HG03457 (cell line): ENCODE data around the gene CCSER1.

ENCODE experiments used
- ATAC-seq: cut with Tn5 transposase; IDR thresholded peaks from one replicate; pipeline ENCODE4 v1.9.1; 2021; ENCODE audit warnings: moderate number of reproducible peaks; ENCODE audit not compliant: unreplicated experiment

CCSER1 gene

DNA sequence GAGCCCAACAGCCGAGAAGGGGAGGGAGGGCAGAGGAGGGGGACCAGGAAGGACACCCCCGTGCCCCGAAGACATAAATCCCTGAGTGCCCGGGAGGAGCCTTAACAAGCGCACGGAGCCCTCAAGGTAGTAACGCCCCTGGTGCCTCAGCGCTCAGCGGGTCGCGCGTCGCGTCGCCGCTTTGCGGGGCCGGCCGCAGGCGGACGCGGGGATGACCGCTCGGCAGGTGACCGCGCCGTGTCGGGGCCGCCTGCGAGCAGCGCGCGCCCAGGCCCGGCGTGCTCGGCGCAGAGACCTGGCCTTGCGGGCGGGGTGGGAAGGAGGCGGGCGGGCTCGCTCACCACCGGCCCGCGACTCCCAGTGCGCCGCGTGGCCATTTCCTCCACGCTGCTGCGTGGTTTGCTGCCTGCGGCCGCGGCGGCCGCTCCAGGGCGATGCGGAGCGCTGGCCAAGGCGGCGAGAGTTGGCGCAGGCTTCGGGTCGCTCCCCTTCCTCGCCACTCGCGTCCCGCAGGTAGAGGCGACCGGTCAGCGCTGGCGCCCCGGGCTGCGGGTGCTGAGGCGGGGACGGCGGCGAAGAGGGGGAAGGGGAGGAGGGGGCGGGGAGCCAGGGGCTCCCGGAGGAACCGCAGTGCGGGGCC, 632 bp downstream of the CCSER1 start:
- ATAC-seq, result peak; percentile 10

DNA sequence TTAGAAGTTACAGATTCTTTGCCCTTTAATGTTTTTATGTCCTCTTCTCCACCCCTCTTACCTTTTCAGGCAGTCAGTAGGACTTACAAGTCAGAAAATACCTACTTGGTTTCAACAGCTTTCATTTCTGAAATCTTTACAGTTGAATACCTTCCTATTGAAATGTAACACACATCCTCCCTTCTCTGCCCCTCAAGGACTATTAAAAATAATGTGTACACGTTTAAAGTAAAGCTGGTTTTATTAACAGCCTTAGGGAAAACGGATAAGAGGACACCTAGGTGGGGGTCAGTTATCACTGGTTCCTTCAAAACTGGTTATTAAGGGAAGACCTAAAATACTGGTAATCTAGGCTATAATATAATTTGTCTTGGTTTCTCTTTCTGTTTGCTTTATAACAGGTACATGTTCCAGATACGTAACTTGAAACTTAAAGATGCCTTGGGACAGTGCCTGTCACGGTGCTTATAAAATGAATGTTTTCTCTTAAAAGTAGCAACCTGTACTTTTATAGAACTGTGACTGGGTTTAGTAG, 1.8 kb downstream of the CCSER1 start:
- no peak for ATAC-seq

DNA sequence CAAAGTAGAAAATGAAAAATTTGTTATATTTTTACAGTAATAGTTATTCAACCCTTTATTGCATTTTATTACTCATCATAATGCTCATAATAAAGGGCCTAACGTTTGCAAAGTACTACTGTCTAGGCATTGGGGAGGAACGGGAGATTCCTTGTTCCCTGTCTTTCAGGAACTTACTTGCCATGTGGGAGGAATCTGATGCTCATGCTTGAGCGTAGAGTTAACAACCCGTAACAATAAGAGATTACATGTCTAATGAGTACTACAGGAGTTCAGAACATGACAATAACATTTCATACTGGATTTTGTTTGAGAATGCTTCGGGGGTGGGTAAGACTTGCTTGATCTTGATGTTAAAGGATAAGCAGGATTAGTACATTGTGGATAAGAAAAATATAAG, 2.9 kb downstream of the CCSER1 start:
- no peak for ATAC-seq

DNA sequence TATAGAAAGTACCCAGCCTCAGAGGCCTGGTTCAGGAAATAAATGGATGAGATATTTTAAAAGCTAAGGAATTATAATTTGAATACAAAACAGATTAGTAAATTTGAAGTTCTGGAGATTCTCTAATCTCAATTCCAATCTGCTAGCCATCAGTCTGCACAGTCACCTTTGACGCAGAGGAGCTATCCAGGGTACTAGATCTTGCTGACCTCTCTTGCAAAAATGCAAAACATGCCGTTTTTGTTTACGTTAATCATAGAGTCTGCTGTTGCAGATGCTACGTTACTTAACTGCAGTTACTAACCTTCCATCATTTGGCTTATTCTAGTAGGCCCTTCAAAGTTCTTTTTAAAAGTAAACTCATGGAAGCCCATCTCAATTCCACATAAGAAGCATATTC, 10.4 kb downstream of the CCSER1 start:
- ATAC-seq, result no peak

DNA sequence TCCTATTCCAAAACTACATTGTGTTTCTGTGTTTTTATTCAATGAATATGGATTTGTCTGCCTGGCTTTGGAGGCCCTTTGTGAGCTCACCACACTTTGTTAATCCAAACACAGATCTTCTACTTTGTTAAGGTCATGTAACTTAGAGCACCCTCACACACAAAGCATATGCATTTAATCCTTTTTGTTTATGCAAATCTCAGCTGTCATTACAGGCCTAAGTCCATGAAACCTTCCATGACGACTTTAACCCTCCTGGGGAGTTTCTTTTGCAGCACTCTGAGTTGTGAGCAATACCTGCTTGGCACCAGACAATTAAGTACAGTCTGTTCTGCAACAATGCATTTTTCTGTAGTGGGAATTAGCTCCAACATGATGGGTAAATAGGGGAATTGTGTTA, 14.9 kb downstream of the CCSER1 start:
- no peak for ATAC-seq

DNA sequence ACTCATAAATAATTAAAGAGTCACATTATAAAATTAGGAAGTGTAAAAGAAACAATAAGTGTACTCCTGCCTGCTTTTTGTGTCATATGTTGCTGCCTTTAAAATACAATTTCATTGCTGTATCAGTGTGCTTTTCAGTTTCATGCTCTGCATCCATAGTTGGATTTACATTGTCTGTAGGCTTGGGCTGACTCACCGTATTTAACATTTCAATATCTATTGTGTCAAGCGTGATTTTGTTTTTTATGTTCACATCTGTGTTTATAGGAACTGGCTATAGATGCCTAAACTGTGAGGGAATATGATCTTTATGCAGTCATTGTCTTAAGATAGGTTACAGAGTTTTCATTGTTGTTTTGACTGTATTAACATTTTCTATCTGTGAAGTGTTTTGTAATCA, 18.1 kb downstream of the CCSER1 start:
- no peak for ATAC-seq

DNA sequence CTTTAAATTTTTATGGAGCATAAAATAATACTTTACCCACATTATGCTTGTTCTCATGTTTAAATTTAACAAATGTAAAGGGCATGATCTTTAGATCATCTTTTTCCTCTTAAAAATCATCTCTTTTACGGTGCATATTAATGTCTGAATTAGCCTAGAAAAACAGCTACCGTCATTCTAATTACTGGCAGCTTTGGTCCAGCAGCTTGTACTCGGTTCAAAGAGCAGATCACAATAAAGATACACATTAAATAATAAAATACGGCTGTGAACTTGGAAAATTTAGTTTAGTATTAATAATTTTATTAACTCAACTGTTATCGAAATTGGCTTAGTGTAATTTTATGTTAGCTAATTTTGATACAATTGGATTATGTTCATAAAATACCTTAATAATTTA, 19.1 kb downstream of the CCSER1 start:
- no peak for ATAC-seq

DNA sequence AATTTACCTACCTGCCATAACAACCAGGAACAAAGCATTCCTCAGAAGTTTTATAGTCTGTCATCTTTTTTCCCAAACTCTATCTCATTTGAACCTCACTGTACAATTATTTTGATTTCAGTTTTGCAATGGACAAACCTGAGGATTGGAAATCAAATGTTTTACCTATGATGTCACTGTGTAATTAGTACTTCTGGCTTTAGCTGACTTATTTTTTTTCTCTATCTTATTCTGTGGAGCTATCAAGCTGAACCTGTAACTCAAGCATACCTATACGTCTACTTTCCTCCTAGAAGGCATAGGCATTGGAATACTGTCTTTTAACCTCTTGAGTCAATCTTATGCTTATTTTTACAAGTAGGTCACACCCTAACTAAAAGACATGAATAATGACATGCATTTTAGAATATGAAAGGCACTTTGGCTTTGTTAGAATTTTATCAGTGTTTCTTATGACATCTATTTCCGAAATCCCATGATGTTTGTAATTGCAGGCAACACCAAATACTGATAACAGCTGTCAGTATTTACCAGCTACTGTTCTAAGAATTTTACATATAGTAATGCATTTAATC, 21.5 kb downstream of the CCSER1 start:
- ATAC-seq, result no peak

DNA sequence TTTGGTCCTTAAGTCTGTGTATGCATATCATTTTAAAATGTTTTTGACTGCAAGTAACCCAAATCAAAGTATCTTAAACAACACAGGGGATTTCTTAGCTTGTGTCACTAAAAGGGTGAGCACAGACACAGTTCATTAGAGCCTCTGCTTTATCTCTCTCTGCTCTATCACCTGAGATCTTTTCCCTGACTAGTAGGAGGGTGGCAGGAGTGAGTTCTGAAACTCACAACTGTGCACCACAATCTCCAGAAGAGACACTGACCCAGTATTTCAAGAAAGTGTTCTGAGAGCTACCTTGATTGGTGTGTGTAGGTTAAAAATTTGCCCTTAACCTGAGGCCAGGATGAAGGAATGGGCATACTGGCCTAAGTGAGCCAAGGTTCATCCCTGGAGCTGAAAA, 24.8 kb downstream of the CCSER1 start:
- ATAC-seq, result no peak

DNA sequence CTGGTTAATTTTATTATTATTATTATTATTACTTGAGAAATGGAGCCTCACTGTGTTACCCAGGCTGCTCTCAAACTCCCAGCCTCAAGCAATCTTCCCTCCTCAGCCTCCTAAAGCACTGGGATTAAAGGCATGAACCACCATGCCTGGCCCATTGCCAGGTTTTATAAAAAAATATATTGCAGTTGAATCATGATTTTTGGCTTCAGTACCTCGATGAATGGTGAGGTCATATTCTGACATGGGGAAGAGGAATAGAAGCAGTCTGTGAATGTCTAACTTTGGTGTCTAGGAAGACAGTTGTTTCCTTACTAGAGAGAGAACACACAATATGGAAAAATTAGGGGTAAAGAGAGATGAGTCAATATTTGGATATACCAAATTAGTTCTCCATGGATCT, 32.0 kb downstream of the CCSER1 start:
- no peak for ATAC-seq

DNA sequence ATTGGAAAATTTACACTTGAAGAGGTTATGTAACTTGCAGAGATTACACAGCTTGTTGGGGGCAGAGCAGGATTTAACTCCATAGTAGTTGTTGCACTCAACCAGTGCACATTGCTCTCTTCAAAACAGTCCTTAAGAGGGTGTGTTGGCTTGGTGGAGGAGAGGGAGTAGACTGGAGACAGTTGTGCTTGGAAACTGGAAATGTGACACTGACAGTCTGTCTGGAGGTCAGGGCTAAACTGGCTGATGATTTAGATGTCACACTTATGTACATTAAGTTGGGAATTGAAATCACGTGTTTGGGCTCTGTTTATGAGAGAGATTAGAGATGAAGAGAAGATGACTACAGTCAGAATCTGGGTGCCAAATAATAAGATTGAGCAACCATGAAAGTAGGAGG, 32.9 kb downstream of the CCSER1 start:
- ATAC-seq, result no peak

DNA sequence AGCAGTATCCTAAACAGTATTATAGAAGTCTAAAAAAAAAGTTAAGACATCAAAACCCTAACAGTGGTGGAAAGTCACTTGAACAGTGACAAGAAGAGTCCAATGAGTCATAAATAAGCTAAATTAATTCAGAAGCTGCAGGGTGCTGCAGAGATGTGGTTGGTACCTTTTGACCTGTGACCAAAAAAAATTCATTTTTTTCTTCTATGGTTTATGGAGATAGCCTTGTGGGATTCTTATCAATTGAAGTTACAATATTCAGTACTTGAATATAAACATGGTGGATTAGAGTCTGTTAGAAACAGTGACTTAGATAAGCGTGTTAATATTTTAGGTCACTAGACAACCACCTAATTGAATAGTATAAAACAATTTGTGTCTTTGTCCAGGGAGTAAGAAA, 35.4 kb downstream of the CCSER1 start:
- ATAC-seq, result no peak

DNA sequence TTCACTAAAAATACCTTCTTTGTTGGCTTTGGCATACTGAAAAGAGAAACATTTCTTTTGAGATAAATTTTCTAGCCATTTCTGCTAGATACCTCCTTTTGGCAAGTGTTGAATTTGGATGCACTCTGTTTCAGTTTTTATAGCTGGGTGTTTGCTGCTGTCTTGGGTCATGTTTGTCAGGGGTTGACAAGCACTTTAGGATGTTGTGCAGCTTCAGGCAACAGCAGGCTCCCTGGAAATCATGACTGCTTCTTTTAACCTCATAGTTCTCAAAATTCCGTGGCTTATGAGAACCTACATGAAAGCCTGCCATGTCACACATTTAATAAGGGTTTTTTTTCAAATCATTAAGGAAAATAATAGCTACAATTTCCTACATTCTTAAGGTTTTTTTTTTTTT, 36.7 kb downstream of the CCSER1 start:
- no peak for ATAC-seq

DNA sequence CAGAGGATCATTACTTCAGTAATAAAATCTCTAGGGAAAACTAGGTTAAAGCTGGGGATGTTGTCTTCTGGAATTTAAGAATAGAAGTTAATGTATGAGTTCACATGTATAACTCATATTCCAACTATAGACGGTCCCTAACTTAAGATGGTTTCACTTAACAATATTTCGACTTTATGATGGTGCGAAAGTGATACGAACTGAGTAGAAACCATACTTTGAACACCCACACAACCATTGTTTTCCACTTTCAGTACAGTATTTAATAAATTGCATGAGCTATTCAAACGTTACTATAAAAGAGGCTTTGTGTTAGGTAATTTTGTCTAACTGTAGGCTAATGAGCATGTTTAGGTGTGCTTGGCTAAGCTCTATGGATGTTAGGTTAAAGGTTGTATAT, 38.7 kb downstream of the CCSER1 start:
- ATAC-seq, result no peak

DNA sequence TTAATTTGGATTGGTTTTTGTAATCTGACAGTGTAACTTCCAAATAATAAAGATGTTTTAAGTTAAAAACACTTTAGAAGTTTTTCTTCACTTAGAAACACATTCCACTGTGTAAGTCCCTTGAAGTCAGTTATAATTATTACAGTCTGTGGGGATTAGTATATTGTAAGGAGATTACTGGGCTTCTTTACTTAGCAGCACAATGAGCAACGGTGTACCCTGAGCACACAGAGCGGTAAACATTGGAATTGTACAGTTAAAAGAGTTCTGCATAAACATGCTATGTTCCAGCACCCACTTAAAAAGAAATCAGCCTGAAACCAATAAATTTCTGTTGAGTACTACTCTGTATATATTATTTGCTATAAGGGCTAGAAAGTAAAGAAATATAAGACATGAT, 44.3 kb downstream of the CCSER1 start:
- ATAC-seq, result no peak

DNA sequence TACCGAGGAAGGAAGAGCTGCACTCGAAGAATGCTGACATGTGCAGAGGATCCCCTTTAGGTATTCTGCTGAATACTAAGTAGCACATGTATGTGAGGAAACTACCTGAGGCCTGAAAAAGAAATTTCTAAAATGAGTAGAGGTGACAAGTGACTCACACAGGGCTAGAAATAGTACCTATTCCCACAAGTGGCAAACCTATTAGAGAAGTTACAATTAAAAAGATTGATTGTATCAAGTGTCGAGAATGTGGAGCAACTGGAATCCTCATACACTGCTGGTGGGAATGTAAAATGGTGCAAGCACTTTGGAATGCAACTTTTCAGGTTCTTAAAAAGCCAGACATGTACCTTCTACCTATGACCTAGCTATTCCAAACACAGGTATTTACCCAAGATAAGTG, 47.4 kb downstream of the CCSER1 start:
- ATAC-seq, result no peak

DNA sequence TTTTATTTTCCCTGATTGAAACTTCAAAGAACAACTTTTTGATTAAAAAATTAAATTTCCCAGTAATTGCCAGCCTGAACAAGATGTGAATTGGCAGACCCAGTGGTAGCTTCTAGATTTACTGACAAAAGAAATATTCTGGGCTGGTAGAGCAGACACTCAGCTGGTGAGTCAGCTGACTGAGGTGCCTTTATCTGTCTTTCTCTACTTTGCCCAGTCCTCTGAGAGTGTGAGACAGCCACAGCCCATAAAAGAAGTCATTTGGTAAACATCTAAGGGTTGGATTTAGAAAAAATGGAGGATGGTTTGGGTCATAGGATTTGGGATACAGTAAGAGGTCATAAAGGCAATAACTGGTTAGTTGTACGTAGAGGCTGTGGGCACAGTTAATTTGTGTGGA, 54.5 kb downstream of the CCSER1 start:
- no peak for ATAC-seq

DNA sequence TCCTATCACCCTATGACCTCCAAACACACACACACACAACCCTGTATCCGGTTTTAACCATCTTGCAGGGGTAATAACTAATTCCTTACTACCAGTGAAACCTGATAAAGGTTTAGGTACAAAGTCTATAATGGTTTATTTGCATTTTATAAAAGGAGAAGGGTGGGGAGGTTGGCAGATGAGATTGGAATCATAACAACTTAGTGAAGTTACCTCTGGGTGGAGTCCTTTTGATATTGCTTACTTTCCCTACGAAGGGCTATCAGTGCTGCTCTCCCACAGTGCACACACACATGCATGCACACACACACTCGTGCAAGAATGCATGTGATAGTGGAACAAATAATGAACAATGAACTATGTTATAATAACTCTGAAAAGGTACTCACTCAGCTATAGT, 56.1 kb downstream of the CCSER1 start:
- ATAC-seq, result no peak

DNA sequence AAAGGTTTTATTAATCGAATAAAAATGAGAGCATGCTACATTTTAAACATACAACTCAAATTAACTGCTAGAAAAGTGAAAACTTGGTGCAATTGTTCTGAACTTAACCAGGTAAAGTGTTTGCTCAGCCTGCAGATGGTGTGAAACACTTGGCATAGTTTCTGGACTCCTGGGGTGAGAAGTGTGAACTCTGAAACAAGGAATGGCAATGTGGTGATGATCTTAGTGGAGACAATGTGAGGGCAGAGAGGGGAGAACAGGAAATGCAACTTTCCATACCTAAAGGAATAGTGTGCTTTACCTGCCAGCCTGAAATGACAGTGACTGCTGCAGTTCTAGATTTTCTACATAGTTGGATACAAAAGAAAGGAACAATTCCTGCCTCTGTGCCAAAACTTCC, 57.4 kb downstream of the CCSER1 start:
- no peak for ATAC-seq

DNA sequence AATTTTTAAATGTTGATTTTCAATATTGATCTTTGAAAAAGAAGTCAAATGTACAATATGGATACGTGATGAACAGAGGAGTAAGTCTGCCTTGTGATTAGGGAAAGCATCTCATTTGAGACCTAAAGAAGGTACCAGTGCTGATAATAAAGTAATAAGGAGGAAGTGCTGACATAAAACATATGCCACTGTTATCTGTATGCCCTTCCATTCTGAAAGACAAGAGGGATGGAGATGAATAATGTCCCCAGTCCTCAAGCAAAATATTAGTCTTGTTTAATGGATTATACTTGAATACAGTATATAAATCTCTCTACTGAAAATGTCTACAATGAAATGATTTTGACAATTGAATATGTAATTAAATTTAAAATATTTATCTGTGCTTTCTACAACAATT, 58.2 kb downstream of the CCSER1 start:
- no peak for ATAC-seq

DNA sequence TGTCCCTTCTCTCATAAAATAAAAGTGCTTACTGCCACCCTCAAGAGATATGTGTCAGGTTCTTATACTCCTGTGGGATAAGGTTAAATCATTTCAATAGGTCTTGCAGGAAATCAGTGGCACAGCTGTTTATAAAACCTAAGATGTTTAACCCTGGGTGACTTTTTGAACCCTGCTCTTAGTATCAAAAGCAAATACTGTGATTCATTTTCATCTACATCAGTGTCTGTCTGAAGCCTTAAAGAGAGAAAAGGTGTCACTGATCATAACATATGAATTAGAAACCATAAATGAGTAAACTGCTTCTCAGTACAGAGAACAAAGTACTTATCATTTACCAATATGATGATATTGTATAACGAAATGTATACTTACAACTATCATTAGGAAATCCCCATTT, 59.0 kb downstream of the CCSER1 start:
- no peak for ATAC-seq

DNA sequence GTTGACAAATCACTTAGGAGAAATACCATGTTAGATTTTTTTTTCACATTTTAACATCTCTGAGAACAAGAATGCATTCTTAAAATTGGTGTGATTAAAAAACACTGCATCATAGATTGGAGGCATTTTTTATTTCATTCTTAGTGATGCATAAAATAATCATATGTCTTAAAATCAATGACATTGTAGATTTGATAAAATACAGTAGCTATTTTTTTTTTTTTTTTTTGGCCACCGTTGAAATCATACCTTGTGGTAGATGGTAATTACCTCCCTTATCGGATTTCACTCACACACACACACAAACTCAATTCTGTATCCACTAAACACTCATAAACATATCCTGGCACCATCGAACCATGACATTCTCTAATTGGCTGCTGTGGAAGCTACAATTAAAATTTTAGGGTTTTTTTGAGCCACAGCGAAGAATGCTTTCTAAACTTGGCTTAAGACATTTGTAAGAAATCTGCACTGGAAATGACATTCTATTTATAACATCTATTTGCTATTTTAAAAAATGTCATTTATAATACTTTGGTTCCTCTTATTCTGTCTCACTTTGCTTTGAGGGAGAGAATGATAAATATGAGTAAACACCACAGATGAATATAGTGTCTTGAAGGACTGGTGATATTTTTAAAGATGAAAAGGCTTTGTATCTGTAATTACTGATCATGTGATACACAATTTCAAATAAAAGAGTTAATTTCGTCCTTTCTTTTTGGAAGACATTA, 60.1 kb downstream of the CCSER1 start:
- ATAC-seq, result no peak
